Liver (tissue), 3 donors: ENCODE results near the gene PCYT2.

Experiments used
- EGR1 ChIP-seq, 2 donors: IDR thresholded peaks; 2 replicates each; pipeline ENCODE4 v1.6.1; 2016 to 2018; ENCODE audit warnings: antibody characterized with exemption in 2 of 2, low read depth in 2 of 2
- FOXA1 ChIP-seq: IDR thresholded peaks from 2 replicates; pipeline ENCODE4 v1.6.1; 2016; ENCODE audit warnings: antibody characterized with exemption
- NR2F2 ChIP-seq: IDR thresholded peaks from 2 replicates; pipeline ENCODE4 v1.6.1; 2016; ENCODE audit warnings: antibody characterized with exemption
- RAD21 ChIP-seq, 2 donors: IDR thresholded peaks; 2 replicates each; pipeline ENCODE4 v1.6.1; 2016; ENCODE audit warnings: antibody characterized with exemption in 2 of 2, mild to moderate bottlenecking in 2 of 2
- TAF1 ChIP-seq: conservative IDR thresholded peaks from 2 replicates; pipeline ENCODE4 v1.6.1; 2016; ENCODE audit warnings: antibody characterized with exemption, mild to moderate bottlenecking
- YY1 ChIP-seq: IDR thresholded peaks from 2 replicates; pipeline ENCODE4 v1.6.1; 2016; ENCODE audit warnings: antibody characterized with exemption, mild to moderate bottlenecking
- TF ChIP-seq, protein P1 (sequence below): IDR thresholded peaks from 2 replicates; pipeline ENCODE4 v1.6.1; 2016; ENCODE audit warnings: antibody characterized with exemption
- TF ChIP-seq, protein P2 (sequence below): fragments of 150-350 bp; IDR thresholded peaks from 2 replicates; pipeline ENCODE4 v1.5.1; 2017; ENCODE audit warnings: improper control_type of control experiment, low read depth, low read length; ENCODE audit not compliant: missing input control
- donor health status: healthy.
- donor health status: healthy.

DNA sequence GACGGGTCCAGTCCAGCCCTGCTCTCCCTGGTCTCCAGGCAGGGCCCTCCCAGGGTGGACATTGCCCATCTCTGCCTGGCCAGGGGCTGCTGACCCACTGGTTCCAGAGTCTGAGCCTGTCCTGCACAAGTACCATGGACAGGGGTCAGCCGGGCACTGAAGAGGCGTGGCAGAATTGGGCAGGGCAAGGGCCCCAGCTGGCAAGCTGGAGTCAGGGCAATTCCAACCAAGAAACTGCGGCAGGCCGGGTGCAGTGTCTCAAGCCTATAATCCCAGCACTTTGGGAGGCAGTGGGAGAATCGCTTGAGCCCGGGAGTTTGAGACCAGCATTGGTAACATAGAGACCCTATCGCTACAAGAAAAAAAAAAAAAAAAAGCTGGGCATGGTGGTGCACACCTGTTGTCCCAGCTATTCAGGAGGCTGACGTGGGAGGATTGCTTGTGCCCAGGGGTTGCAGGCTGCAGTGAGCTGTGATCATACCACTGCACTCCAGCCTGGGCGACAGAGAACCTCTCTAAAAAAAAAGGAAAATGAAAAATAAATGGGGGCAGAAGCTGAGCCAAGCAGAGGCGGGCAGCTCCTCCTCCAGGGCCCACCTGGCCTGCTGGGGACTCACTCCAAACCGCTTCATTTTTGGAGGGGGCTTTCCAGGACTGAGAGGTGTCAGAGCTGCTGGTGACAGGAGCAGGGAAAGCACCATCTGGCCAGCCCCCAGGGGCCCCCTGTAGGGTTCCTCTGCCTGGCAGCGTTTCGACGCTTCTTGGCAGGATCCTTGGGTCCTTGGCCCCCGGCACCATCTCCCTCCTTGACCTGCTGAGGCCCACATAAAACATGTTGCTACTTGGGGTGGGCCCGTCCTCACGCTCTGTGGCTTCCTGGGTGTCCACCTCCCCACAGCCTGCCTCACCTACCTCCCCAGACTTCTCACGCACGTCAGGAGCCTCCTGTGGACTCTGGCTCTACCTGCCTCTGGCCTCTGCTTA lies 19.2 kb upstream of the PCYT2 start:
- TF ChIP-seq YY1 (no peak), FOXA1 (no peak), TAF1 (no peak), NR2F2 (no peak), EGR1 (IDR thresholded peaks at IDR 0.05; ENCODE audit: low read depth in 2 of 2) (no peak), RAD21 (IDR thresholded peaks at IDR 0.05) (no peak)
- TF ChIP-seq, protein P1, sequence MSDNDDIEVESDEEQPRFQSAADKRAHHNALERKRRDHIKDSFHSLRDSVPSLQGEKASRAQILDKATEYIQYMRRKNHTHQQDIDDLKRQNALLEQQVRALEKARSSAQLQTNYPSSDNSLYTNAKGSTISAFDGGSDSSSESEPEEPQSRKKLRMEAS, result no peak
- TF ChIP-seq, protein P2, sequence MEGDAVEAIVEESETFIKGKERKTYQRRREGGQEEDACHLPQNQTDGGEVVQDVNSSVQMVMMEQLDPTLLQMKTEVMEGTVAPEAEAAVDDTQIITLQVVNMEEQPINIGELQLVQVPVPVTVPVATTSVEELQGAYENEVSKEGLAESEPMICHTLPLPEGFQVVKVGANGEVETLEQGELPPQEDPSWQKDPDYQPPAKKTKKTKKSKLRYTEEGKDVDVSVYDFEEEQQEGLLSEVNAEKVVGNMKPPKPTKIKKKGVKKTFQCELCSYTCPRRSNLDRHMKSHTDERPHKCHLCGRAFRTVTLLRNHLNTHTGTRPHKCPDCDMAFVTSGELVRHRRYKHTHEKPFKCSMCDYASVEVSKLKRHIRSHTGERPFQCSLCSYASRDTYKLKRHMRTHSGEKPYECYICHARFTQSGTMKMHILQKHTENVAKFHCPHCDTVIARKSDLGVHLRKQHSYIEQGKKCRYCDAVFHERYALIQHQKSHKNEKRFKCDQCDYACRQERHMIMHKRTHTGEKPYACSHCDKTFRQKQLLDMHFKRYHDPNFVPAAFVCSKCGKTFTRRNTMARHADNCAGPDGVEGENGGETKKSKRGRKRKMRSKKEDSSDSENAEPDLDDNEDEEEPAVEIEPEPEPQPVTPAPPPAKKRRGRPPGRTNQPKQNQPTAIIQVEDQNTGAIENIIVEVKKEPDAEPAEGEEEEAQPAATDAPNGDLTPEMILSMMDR, result no peak
